Bladder microvascular endothelial cell (primary cell): ENCODE results near the gene CELF2. TPM values are rescaled to one million over a fixed set of nuclear protein-coding genes. Genes with fewer than 3 reads are reported as not detected.

Source experiments
- total RNA-seq: library from RNA; depleted of rRNA; stranded (reverse); fragments of >200 nt; gene quantifications from 2 replicates; pipeline ENCODE4 v1.2.3, GENCODE V29; 2014

CELF2 gene
- 3.4 and 23.2 TPM in 2 replicates for total RNA-seq

GRCh38 chr10:11017570-11018431 is at the start of gene CELF2:
TSS of gene CELF2 (plus strand) at chr10:11017872. CDS start at chr10:11018090, 218 bp downstream.

